Islet precursor cell (in vitro differentiated cells): ENCODE measurements around the gene GAS7.
A peak's percentile ranks its signal among the peaks of the same experiment; 100 is the strongest.
"Not testable (repeated sequence)": the region's sequence is repeated elsewhere in the genome, so short reads cannot be mapped to it uniquely, and the experiment has no call there.

Experiments used
- DNase-seq: peaks from one replicate; pipeline ENCODE4 v3.0.0-alpha.2; 2018

The GAS7 gene

DNA sequence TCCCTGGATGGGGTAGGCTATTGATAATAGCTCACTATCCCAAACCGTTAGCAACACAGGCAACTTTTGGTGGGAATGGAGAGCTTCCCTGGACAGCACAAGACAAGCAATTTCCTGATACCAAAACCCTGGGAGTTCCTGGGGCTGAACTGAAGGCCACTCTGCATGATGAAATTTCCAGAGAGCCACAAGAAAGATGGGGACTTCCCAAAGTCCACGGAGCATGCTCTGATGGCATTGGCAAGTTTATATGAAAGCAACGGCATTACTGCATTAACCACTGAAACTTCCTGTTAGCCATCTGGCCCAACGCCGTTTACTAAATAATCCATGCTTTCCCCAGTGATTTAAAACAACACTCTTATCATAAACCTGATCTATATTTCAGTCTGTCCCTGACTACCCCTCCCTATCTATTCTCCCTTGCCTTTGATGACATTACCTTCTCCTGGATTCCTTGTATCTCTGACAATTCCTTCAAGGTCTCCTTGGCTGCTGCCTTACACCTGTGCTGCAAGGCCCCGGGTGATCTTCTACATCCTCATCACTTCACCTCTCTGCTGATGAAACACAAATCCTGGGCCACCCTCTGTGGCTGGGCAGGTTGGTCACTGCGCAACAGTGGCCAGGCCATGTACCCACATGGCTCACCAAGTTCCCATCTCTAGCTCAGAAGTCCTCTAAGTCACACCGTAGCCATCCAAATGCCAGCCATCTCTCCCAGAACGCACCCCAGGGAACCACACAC, 184.9 kb downstream of the GAS7 start:
- no peak for DNase-seq

- DNase-seq = no peak
Observed at GRCh38 chr17:10010752-10011151, 187.7 kb downstream of the GAS7 start.

DNA sequence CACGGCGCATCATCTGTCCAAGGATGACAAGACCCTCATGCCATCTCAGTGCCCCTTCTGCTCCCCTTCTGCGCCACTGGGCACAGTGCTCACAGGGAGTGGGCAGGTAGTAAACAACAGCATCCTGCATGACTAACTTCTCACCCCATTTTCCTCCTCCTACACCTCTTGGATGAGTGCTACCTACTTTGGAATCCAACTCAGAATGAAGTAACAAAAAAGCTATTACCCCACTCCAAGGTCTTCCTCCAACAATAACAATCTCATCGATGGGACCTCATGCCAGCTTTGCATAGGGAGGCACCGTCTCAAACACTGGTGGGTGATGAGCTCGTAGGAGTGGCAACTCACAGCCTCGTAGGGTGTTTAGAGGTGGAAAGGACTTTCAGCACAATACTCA, 194.7 kb downstream of the GAS7 start:
- no peak for DNase-seq

GRCh38 chr17:10002567-10003360, 195.6 kb downstream of the GAS7 start:
- not testable (repeated sequence) for DNase-seq

GRCh38 chr17:10001306-10001873, 197.0 kb downstream of the GAS7 start:
- no peak for DNase-seq

DNA sequence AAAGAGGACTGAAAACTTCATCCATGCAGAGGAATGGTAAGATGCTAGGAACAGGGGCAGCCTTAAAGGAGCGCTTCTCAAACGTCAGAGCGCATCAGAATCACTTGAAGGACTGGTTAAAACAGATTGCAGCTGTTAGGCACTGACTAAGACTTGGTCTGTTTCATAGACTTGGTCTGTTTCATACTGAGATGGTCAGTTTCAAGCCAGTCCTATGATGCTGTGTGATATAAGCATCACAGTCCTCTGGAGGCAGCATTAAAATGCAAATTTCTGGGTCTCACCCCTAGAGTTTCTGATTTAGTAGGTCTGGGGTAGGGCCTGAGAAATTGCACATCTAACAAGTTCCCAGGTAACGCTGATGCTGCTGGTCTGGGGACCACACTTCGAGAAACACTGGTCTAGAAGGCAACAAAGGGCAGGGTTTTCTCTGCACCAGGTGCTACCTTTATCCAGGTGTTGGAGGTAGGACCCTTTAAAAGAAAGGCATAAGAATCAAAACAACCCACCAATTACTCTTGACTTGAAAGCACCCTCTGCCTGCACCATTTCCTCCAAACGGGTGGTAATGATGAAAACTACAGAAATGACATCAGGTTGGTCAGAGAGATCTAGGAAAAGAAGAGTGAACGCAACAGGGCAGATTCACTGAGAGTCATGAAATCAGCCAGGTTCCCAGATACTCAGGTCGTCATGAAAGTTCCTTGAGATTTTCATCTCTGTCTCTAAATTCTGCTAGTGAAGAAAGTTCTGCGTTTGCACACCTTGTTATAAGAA, 198.3 kb downstream of the GAS7 start:
- DNase-seq = no peak

DNA sequence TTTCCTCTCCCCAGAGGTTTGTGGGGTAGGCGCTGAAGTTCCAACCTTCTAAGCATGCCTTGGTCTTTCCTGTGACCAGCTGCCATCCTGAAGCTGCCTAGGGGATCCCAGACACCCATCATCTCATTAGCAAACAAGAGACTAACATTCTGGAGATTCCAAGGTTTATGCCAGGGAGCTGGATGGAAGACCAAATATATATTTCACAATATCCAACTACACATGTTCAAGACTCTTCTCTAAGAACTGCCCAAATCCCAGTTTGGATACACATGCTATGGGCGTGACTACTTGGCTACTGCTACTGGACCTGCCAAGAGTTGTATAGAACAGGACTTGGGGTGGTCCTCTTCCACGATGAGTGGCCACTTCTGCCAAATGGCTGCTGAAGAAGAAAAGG, 200.3 kb downstream of the GAS7 start:
- DNase-seq = no peak

DNA sequence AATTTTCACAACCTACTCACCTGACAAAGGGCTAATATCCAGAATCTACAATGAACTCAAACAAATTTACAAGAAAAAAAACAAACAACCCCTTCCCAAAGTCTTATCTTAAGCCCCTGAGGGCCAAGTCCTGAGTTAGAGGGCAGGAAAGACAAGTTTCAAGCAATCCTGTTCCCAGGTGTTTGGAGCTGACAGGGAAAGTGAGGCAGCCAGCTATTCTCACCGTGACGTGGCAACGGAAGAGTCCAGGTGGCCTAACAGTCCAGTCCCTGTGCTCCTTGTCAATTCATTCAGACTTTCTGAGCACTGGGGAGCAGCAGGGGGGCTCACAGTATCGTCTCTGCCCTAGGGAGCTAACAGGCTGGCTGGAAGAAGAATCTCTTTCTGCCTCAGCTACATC, 203.6 kb downstream of the GAS7 start:
- DNase-seq = no peak

DNA sequence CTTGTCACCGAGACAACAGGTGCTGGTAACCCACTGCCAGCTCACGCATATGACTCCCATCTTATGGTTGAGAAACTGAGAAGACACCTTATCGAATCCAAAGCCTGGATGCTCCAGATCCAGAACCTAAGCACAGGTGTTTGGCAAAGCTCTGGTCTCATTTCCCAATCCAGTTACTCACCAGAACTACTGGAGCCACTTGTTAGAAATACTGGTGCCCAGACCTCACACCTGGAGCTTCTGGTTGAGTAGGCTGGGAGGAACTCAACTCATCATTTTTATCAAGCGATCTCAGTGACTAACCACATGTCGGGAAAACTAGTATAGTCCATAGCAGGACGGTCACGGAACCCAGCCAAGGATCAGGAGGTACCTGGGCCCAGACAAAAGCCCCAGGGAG, 206.6 kb downstream of the GAS7 start:
- DNase-seq = no peak

DNA sequence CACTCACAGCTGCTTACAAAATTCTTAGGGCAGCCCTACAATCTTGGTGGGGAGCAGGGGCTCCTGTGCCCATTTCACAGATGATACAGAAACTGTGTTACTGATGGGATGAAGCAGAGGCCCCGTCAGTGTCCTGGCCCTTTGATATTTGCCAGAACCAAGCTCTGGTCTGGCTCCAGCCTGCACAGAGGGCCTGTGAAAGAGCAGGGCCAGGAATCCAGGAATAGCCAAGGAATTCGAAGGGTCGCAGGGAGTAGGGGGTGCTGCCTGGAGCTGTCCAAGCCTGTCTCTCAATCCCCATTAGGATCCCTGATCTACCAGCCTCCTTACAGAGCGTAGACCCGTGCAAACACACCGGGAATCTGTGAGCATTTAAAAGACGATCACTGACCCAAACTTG, 207.1 kb downstream of the GAS7 start:
- peak; percentile 75 for DNase-seq

GRCh38 chr17:9987779-9988585, 210.4 kb downstream of the GAS7 start:
- DNase-seq = peak; percentile 81

- no peak for DNase-seq
Observed at GRCh38 chr17:9986754-9987382, 211.5 kb downstream of the GAS7 start.

DNA sequence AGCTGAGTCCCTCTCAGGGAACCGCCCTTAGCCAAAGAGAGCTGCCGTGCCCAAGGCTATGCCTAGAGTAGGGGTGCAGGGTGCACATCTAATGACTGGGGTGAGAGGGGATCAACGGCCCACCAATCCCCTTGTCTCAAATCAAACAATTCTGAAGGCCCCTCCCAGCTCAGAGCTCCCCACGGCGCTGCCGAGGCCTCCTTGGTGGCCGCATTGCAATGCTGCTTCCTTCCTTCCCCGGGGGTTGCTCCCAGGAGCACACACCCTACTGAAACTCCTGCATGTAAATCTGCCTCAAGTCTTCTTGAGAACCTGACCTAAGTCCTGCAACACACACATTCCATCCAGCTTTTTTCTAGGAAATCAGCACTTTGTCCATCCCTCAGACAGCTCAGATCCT, 212.8 kb downstream of the GAS7 start:
- DNase-seq = peak; percentile 30

- no peak for DNase-seq
Observed at GRCh38 chr17:9984768-9985167, 213.6 kb downstream of the GAS7 start.

GRCh38 chr17:9982159-9982558, 216.2 kb downstream of the GAS7 start:
- peak; percentile 81 for DNase-seq

DNA sequence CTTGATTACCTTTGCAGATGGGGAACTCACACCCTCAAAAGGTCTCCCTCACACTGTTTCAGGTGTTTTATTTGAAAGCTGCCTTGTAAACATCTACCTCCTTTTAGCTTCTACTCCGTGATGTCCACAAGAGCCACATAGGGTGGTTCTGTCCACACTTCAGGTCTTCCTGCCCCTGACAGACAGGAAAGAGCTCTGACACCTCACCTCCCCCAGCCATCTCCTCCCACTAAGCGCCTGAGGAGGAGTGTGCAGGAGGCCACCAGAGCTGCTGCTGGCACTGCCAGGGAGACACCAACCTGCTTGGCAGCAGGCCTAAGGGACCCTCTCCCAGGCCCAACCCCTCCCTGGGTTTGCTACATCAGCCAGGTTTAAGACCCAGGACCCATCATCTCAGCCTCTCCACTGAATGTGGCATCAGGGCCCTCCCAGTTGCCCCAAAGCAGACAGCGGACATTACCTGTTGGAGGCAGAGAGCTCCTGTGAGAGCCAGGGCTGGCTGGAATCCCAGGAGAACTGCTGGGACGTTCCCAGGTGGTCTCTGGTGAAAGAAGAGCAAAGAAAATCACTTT, 217.0 kb downstream of the GAS7 start:
- no peak for DNase-seq

- DNase-seq = peak; percentile 76
Observed at GRCh38 chr17:9979463-9979995, 218.9 kb downstream of the GAS7 start.

GRCh38 chr17:9977180-9977575, 221.2 kb downstream of the GAS7 start:
- no peak for DNase-seq

DNA sequence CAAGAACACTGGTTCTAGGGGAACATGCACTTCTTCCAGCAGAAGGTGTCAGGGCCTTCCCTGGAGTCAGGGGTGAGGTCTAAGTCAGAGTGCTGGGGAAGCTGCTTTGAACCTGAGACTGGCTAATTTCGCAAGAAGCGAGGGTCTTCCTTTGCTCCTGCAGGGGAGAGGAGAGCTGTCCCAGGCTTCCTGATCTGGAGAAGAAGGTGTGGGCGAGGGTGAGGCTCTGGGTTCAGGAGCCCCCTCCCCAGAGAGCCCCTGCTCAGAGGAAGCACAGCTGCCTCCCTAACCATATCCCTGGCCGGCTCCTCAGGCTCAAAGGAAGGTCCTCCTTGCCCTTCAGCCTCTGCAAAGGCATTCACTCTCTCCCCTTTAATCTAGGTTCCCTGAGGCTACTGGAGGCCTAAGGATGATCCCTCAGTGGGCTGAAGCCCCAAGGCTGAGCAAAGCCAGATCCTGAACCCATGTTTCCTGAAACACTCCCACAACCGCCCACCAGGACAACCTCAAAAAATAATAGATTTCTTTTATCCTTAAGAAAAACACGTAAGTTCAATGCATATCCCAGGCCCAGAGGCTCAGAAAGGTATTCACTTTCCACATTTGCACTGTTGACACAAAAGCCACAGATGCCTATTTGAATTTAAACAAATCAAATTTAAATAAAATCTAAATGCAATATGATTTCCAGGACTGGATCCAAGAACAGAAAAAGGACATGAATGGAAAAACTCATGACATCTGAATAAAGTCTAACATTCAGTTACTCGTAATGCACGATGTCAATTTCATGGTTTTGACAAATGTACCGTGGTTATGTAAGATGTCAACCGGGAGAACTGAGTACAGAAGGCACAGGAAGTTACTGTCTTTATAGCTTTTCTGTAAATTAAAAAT, 221.9 kb downstream of the GAS7 start:
- no peak for DNase-seq
